H9 (cell line): ENCODE results near the gene METTL8. TPM values are rescaled to one million over a fixed set of nuclear protein-coding genes. Genes with fewer than 3 reads are reported as not detected.

Experiments
- DNase-seq: peaks from one replicate; pipeline ENCODE4 v3.0.0-alpha.2; 2017
- H2AFZ ChIP-seq: one replicate; pipeline ENCODE4 v1.6.1; 2013; ENCODE audit warnings: mild to moderate bottlenecking, low read length, control low read depth, moderate library complexity
- H2AK5ac ChIP-seq: 2 replicates; pipeline ENCODE4 v1.6.1; 2013; ENCODE audit warnings: low read length, control low read depth, mixed read lengths; ENCODE audit not compliant: insufficient read length
- H2BK120ac ChIP-seq: one replicate; pipeline ENCODE4 v1.6.1; 2013; ENCODE audit warnings: low read depth, mild to moderate bottlenecking, low read length, control low read depth, inconsistent platforms; ENCODE audit not compliant: poor library complexity, severe bottlenecking
- H2BK12ac ChIP-seq: 2 replicates; pipeline ENCODE4 v1.6.1; 2013; ENCODE audit warnings: low read length, control low read depth, mixed read lengths, low read depth; ENCODE audit not compliant: insufficient read length
- H2BK15ac ChIP-seq: 2 replicates; pipeline ENCODE4 v1.6.1; 2013; ENCODE audit warnings: low read depth, low read length, control low read depth
- H2BK20ac ChIP-seq: one replicate; pipeline ENCODE4 v1.6.1; 2013; ENCODE audit warnings: low read depth, mild to moderate bottlenecking, low read length, control low read depth, inconsistent platforms; ENCODE audit not compliant: poor library complexity, severe bottlenecking
- H2BK5ac ChIP-seq: 2 replicates; pipeline ENCODE4 v1.6.1; 2013; ENCODE audit warnings: low read length, control low read depth, mixed read lengths; ENCODE audit not compliant: insufficient read length
- H3K14ac ChIP-seq: 2 replicates; pipeline ENCODE4 v1.6.1; 2013; ENCODE audit warnings: low read length, control low read depth; ENCODE audit not compliant: insufficient read depth
- H3K18ac ChIP-seq: 2 replicates; pipeline ENCODE4 v1.6.1; 2013; ENCODE audit warnings: low read depth, mild to moderate bottlenecking, mixed read lengths, low read length, control low read depth; ENCODE audit not compliant: insufficient read length
- H3K23ac ChIP-seq: 2 replicates; pipeline ENCODE4 v1.6.1; 2013; ENCODE audit warnings: low read length, control low read depth, mixed read lengths, low read depth; ENCODE audit not compliant: insufficient read length
- H3K23me2 ChIP-seq: 2 replicates; pipeline ENCODE4 v1.6.1; 2013; ENCODE audit warnings: low read depth, mild to moderate bottlenecking, mixed read lengths, low read length, control low read depth; ENCODE audit not compliant: insufficient read length, poor library complexity, severe bottlenecking
- H3K27ac ChIP-seq: 2 replicates; pipeline ENCODE4 v1.5.1; 2013; ENCODE audit warnings: low read length, control low read depth, mixed read lengths, low read depth; ENCODE audit not compliant: insufficient read length
- H3K27me3 ChIP-seq: 2 replicates; pipeline ENCODE4 v1.6.1; 2013; ENCODE audit warnings: low read length, control low read depth, inconsistent platforms; ENCODE audit not compliant: insufficient read depth
- H3K4ac ChIP-seq: 2 replicates; pipeline ENCODE4 v1.6.1; 2013; ENCODE audit warnings: low read depth, mild to moderate bottlenecking, control low read depth, inconsistent platforms, low read length, moderate library complexity
- H3K4me1 ChIP-seq: 2 replicates; pipeline ENCODE4 v1.6.1; 2013; ENCODE audit warnings: low read length, control low read depth, inconsistent platforms; ENCODE audit not compliant: insufficient read depth
- H3K4me2 ChIP-seq: 2 replicates; pipeline ENCODE4 v1.6.1; 2013; ENCODE audit warnings: low read length, control low read depth, mixed read lengths; ENCODE audit not compliant: insufficient read length, insufficient read depth
- H3K56ac ChIP-seq: 2 replicates; pipeline ENCODE4 v1.6.1; 2013; ENCODE audit warnings: low read depth, mild to moderate bottlenecking, mixed read lengths, low read length, control low read depth; ENCODE audit not compliant: insufficient read length
- H3K79me1 ChIP-seq: 2 replicates; pipeline ENCODE4 v1.6.1; 2013; ENCODE audit warnings: low read depth, mild to moderate bottlenecking, moderate library complexity, low read length, control low read depth, inconsistent platforms; ENCODE audit not compliant: insufficient read depth, poor library complexity, severe bottlenecking
- H3K79me2 ChIP-seq: 2 replicates; pipeline ENCODE4 v1.6.1; 2013; ENCODE audit warnings: low read length, control low read depth, inconsistent platforms; ENCODE audit not compliant: insufficient read depth
- H3K9ac ChIP-seq: 2 replicates; pipeline ENCODE4 v1.6.1; 2013; ENCODE audit warnings: low read length, control low read depth, mixed read lengths; ENCODE audit not compliant: insufficient read length; ENCODE audit errors: extremely low read depth
- H3K9me3 ChIP-seq: one replicate; pipeline ENCODE4 v1.6.1; 2013; ENCODE audit warnings: low read depth, low read length, inconsistent platforms; ENCODE audit not compliant: control insufficient read depth
- H3T11ph ChIP-seq: one replicate; pipeline ENCODE4 v1.6.1; 2013; ENCODE audit warnings: mild to moderate bottlenecking, low read length, control low read depth, inconsistent platforms
- H4K20me1 ChIP-seq: one replicate; pipeline ENCODE4 v1.6.1; 2013; ENCODE audit not compliant: control insufficient read depth, insufficient read length, insufficient read depth
- H4K5ac ChIP-seq: 2 replicates; pipeline ENCODE4 v1.6.1; 2013; ENCODE audit warnings: low read depth, mild to moderate bottlenecking, mixed read lengths, low read length, control low read depth; ENCODE audit not compliant: insufficient read length
- H4K8ac ChIP-seq: replicated peaks from 2 replicates; pipeline ENCODE4 v1.6.1; 2013; ENCODE audit warnings: low read length, control low read depth, mixed read lengths, low read depth; ENCODE audit not compliant: insufficient read length
- H4K91ac ChIP-seq: 2 replicates; pipeline ENCODE4 v1.6.1; 2013; ENCODE audit warnings: low read depth, mild to moderate bottlenecking, moderate library complexity, mixed read lengths, low read length, control low read depth; ENCODE audit not compliant: insufficient read length
- H3K27ac Mint-ChIP-seq, 3 experiments: 2 replicates in 2 of 3; 3 replicates in 1 of 3; pipeline ENCODE4 v1.8.0; 2020 to 2021; ENCODE audit warnings: mixed read lengths in 3 of 3, mild to moderate bottlenecking in 1 of 3, moderate library complexity in 1 of 3
- H3K27me3 Mint-ChIP-seq: 2 replicates; pipeline ENCODE4 v1.8.0; 2021; ENCODE audit warnings: low read depth, mild to moderate bottlenecking, moderate library complexity, mixed read lengths
- H3K36me3 Mint-ChIP-seq, 3 experiments: 2 replicates in 2 of 3; 3 replicates in 1 of 3; pipeline ENCODE4 v1.8.0; 2020 to 2021; ENCODE audit warnings: low read depth in 3 of 3, mixed read lengths in 3 of 3; ENCODE audit not compliant: insufficient read depth in 1 of 3
- H3K4me1 Mint-ChIP-seq, 2 experiments: 2 replicates each; pipeline ENCODE4 v1.8.0; 2020; ENCODE audit warnings: mixed read lengths in 2 of 2
- H3K4me3 Mint-ChIP-seq, 2 experiments: 2 replicates in 1 of 2; 3 replicates in 1 of 2; pipeline ENCODE4 v1.8.0; 2020 to 2021; ENCODE audit warnings: mild to moderate bottlenecking in 2 of 2, mixed read lengths in 2 of 2, moderate library complexity in 1 of 2
- H3K9me3 Mint-ChIP-seq, 2 experiments: 2 replicates in 1 of 2; 3 replicates in 1 of 2; pipeline ENCODE4 v1.8.0; 2020; ENCODE audit warnings: mild to moderate bottlenecking in 2 of 2, mixed read lengths in 2 of 2, moderate library complexity in 1 of 2
- CTCF ChIP-seq: fragments of 200-600 bp; sonication (generic); conservative IDR thresholded peaks from 3 replicates; pipeline ENCODE4 v1.8.0; 2021; ENCODE audit warnings: antibody characterized with exemption, mild to moderate bottlenecking
- WGBS: extraction: QIAGEN DNeasy Blood & Tissue Kit; methylation state at CpG from one replicate; pipeline ENCODE4 v1.1.7; 2013; ENCODE audit warnings: missing lambda C conversion rate, low lambda C conversion rate, mixed read lengths; ENCODE audit not compliant: insufficient read length; ENCODE audit errors: extremely low coverage; 5-methylcytosine and 5-hydroxymethylcytosine counted together
- total RNA-seq: library from RNA; stranded (reverse); gene quantifications from 2 replicates; pipeline ENCODE4 v1.2.1, GENCODE V29; 2021

Gene METTL8
- total RNA-seq, 1 experiment from 2014 or later = 40.9 TPM

GRCh38 chr2:171469176-171469575 is 35.4 kb upstream of the METTL8 start:
- no peaks in the 10 kb centered on the region for H3K27me3 Mint-ChIP-seq
- H2AK5ac ChIP-seq = no peak overlapping the region
- H3K27me3 ChIP-seq = no peaks in the 10 kb centered on the region
- H2BK5ac ChIP-seq = no peak overlapping the region
- no peak overlapping the region for H4K91ac ChIP-seq
- H2BK120ac ChIP-seq = no peak overlapping the region
- no peak overlapping the region for H2BK20ac ChIP-seq
- H4K20me1 ChIP-seq = no peaks in the 10 kb centered on the region
- no peaks in the 10 kb centered on the region for H3K79me2 ChIP-seq
- no peak overlapping the region for H3K27ac ChIP-seq
- no peak overlapping the region for H2BK12ac ChIP-seq
- H3K4ac ChIP-seq = no peak overlapping the region
- H3K4me1 ChIP-seq = no peaks in the 10 kb centered on the region
- no peak overlapping the region for H3K18ac ChIP-seq
- H3K9me3 Mint-ChIP-seq = no peaks in the 10 kb centered on the region
- no peak overlapping the region for H3T11ph ChIP-seq
- H3K4me1 Mint-ChIP-seq = no peaks in the 10 kb centered on the region
- no peaks in the 10 kb centered on the region for H3K9me3 ChIP-seq
- no peak overlapping the region for H3K27ac Mint-ChIP-seq
- H3K23ac ChIP-seq = no peak overlapping the region
- H4K8ac ChIP-seq = no peak overlapping the region
- no peak overlapping the region for H2BK15ac ChIP-seq
- no peak overlapping the region for H4K5ac ChIP-seq
- peaks cover 14 to 41% (median 40%) of the 10 kb centered on the region in 3 experiments; a peak in 6 of 7 replicates for H3K36me3 Mint-ChIP-seq
- H3K14ac ChIP-seq = no peak overlapping the region
- no peak overlapping the region for H3K4me3 Mint-ChIP-seq
- H3K79me1 ChIP-seq = no peaks in the 10 kb centered on the region
- no peak overlapping the region for H3K9ac ChIP-seq
- H3K4me2 ChIP-seq = no peak overlapping the region
- H2AFZ ChIP-seq = no peak overlapping the region
- no peak for DNase-seq
- H3K23me2 ChIP-seq = no peaks in the 10 kb centered on the region
- TF ChIP-seq CTCF = no peak
- no CpG with 5 or more reads among the region's 4 CpGs for WGBS
- H3K56ac ChIP-seq = no peak overlapping the region
